HG03457 (cell line): ENCODE data around the gene GALNT11.

Experiments
- ATAC-seq: cut with Tn5 transposase; IDR thresholded peaks from one replicate; pipeline ENCODE4 v1.9.1; 2021; ENCODE audit warnings: moderate number of reproducible peaks; ENCODE audit not compliant: unreplicated experiment

The GALNT11 gene

GRCh38 chr7:152144557-152145245, 119.2 kb downstream of the GALNT11 start:
- no peak for ATAC-seq

- ATAC-seq = no peak
Observed at GRCh38 chr7:152145853-152146466, 120.5 kb downstream of the GALNT11 start.

- no peak for ATAC-seq
Observed at GRCh38 chr7:152148706-152149105, 123.2 kb downstream of the GALNT11 start.

GRCh38 chr7:152149363-152149762, 123.9 kb downstream of the GALNT11 start:
- no peak for ATAC-seq

GRCh38 chr7:152152267-152152666, 126.8 kb downstream of the GALNT11 start:
- ATAC-seq = no peak

- ATAC-seq = peak; percentile 89
Observed at GRCh38 chr7:152158801-152159587, 133.5 kb downstream of the GALNT11 start.

- ATAC-seq = no peak
Observed at GRCh38 chr7:152161171-152161570, 135.7 kb downstream of the GALNT11 start.

GRCh38 chr7:152162287-152162686, 136.8 kb downstream of the GALNT11 start:
- ATAC-seq = no peak
